ENCODE data around the gene SPATS1.

DNA sequence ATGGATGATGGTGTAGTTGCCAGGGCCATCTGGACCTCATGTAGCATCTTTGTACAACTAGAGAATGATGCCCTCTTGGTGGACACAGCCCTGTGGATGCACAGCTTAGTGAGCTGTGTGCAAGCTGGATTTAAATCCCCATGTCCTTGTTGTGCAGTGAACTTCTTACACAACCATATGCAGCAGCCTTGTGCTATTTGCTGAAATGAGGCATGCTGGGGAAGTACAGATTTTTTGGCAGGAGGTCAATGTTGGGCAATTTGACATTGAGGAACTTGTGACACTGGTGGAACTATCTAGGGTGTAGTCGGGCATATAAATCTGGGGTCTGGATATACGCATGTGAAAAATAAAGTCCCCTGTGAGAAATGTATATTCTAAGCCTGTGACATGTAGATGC lies 39.3 kb downstream of the SPATS1 start:
- TF ChIP-seq, protein P1, sequence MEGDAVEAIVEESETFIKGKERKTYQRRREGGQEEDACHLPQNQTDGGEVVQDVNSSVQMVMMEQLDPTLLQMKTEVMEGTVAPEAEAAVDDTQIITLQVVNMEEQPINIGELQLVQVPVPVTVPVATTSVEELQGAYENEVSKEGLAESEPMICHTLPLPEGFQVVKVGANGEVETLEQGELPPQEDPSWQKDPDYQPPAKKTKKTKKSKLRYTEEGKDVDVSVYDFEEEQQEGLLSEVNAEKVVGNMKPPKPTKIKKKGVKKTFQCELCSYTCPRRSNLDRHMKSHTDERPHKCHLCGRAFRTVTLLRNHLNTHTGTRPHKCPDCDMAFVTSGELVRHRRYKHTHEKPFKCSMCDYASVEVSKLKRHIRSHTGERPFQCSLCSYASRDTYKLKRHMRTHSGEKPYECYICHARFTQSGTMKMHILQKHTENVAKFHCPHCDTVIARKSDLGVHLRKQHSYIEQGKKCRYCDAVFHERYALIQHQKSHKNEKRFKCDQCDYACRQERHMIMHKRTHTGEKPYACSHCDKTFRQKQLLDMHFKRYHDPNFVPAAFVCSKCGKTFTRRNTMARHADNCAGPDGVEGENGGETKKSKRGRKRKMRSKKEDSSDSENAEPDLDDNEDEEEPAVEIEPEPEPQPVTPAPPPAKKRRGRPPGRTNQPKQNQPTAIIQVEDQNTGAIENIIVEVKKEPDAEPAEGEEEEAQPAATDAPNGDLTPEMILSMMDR (optimal IDR thresholded peaks at IDR 0.05 in 1 of 3, IDR thresholded peaks at IDR 0.05 in 1 of 3, conservative IDR thresholded peaks at IDR 0.05 in 1 of 3; ENCODE audit: extremely low read depth in 1 of 3, insufficient read depth in 2 of 3, low read length in 3 of 3) = no peak
- no peak for TF ChIP-seq EZH2 (IDR thresholded peaks at IDR 0.05; ENCODE audit: low read length)
